HepG2 (cell line): ENCODE measurements around the gene RFFL. TPM values are rescaled to one million over a fixed set of nuclear protein-coding genes. Genes with fewer than 3 reads are reported as not detected.

Experiments used
- ATAC-seq: fragments of 200-7000 bp; cut with Tn5 transposase; 3 replicates; pipeline ENCODE4 v1.9.1; 2020; ENCODE audit warnings: mild to moderate bottlenecking, moderate library complexity
- BruUV-seq: library from RNA; stranded (reverse); fragments of 400-500 nt; replicated peaks from 2 replicates; lab custom pipeline; 2021; lab: Mats Ljungman, UMichigan
- CTCF ChIA-PET: fragments of 300-600 bp; formaldehyde crosslinking; extraction: SDS; loops from one replicate; lab custom pipeline; 2021; ENCODE audit warnings: low total read pairs, inconsistent platforms, low intra/inter-chr PET ratio; lab: Yijun Ruan, JAX
- POLR2A ChIA-PET: fragments of 350-600 bp; sonication (Branson Sonifier 250); formaldehyde crosslinking; loops from one replicate; lab custom pipeline; 2020; ENCODE audit warnings: antibody characterized with exemption, inconsistent platforms; lab: Yijun Ruan, JAX
- DNase-seq: peaks from one replicate; pipeline ENCODE4 v3.0.0-alpha.2; 2015; ENCODE audit warnings: low spot score
- FAIRE-seq: peaks from 3 replicates; lab custom pipeline; 2011; peaks lifted over from hg19 to GRCh38; lab: Jason Lieb, UNC
- H2AFZ ChIP-seq: one replicate; pipeline ENCODE4 v1.6.1; 2011; ENCODE audit warnings: low read length, inconsistent platforms
- H3K27ac ChIP-seq: fragments of 300-600 bp; 3 replicates; pipeline ENCODE4 v1.8.0; 2011; ENCODE audit warnings: mixed run types, mild to moderate bottlenecking, mixed read lengths, low read length, inconsistent platforms; ENCODE audit not compliant: insufficient read depth; ENCODE audit errors: extremely low read length
- H3K27me3 ChIP-seq, 2 experiments: fragments of 200-600 bp in 1 of 2; 2 replicates in 1 of 2; 3 replicates in 1 of 2; pipeline versions ENCODE4 v1.6.0 to v1.8.0; 2011; ENCODE audit warnings: low read length in 2 of 2, mild to moderate bottlenecking in 2 of 2, moderate library complexity in 2 of 2, inconsistent platforms in 1 of 2; ENCODE audit not compliant: insufficient read depth in 2 of 2, control insufficient read depth in 1 of 2
- H3K36me3 ChIP-seq, 2 experiments: fragments of 200-600 bp in 1 of 2; replicated peaks in 1 of 2; 2 replicates in 1 of 2; 3 replicates in 1 of 2; pipeline versions ENCODE4 v1.5.1 to v1.8.0; 2011; ENCODE audit warnings: low read length in 2 of 2, inconsistent platforms in 1 of 2; ENCODE audit not compliant: insufficient read depth in 2 of 2, control insufficient read depth in 1 of 2
- H3K4me1 ChIP-seq: 2 replicates; pipeline ENCODE4 v1.5.1; 2012; ENCODE audit warnings: low read length, inconsistent platforms; ENCODE audit not compliant: insufficient read depth
- H3K4me2 ChIP-seq: 2 replicates; pipeline ENCODE4 v1.6.0; 2011; ENCODE audit warnings: low read depth, low read length, inconsistent platforms
- H3K4me3 ChIP-seq, 3 experiments: fragments of 200-600 bp in 1 of 3; sonication (generic), shearing (Covaris generic) in 1 of 3; replicated peaks in 1 of 3; 2 replicates each; pipeline ENCODE4 v1.5.1; 2011 to 2016; ENCODE audit warnings: low read length in 3 of 3, inconsistent platforms in 2 of 3, low read depth in 2 of 3, mild to moderate bottlenecking in 2 of 3, control low read depth in 1 of 3, mixed read lengths in 1 of 3; ENCODE audit not compliant: insufficient read depth in 1 of 3
- H3K79me2 ChIP-seq: one replicate; pipeline ENCODE4 v1.6.1; 2011; ENCODE audit warnings: low read length, inconsistent platforms; ENCODE audit not compliant: insufficient read depth
- H3K9ac ChIP-seq: 2 replicates; pipeline ENCODE4 v1.6.0; 2011; ENCODE audit warnings: mild to moderate bottlenecking, low read depth, low read length, inconsistent platforms; ENCODE audit not compliant: insufficient read depth
- H3K9me3 ChIP-seq: 2 replicates; pipeline ENCODE4 v1.5.1; 2012; ENCODE audit warnings: mild to moderate bottlenecking, low read length
- H4K20me1 ChIP-seq: 2 replicates; pipeline ENCODE4 v1.6.0; 2011; ENCODE audit warnings: inconsistent platforms, mild to moderate bottlenecking, low read length, moderate library complexity; ENCODE audit not compliant: insufficient read depth
- KAT2B ChIP-seq: fragments of 150-350 bp; IDR thresholded peaks from 2 replicates; pipeline ENCODE4 v1.6.1; 2014; ENCODE audit warnings: low read depth, low read length, borderline replicate concordance
- MEIS1 ChIP-seq: sonication (generic); formaldehyde crosslinking; IDR thresholded peaks from 2 replicates; pipeline ENCODE4 v1.9.0; 2021; ENCODE audit warnings: mild to moderate bottlenecking, missing genetic modification reagents, moderate library complexity, borderline replicate concordance
- NFRKB ChIP-seq: fragments of 450-650 bp; IDR thresholded peaks from 2 replicates; pipeline ENCODE4 v1.6.1; 2017
- ZKSCAN1 ChIP-seq: fragments of 150-350 bp; IDR thresholded peaks from 2 replicates; pipeline ENCODE4 v1.6.1; 2014; ENCODE audit warnings: low read length
- ZNF329 ChIP-seq: sonication (generic); formaldehyde crosslinking; IDR thresholded peaks from 2 replicates; pipeline ENCODE4 v1.9.0; 2021; ENCODE audit warnings: low read depth, mild to moderate bottlenecking, missing genetic modification reagents
- ZNF768 ChIP-seq: sonication (generic); formaldehyde crosslinking; IDR thresholded peaks from 2 replicates; pipeline ENCODE4 v1.4.0; 2020; ENCODE audit warnings: missing genetic modification reagents
- WGBS: methylation state at CpG from one replicate; pipeline ENCODE4 v1.1.6; 2017; ENCODE audit warnings: low lambda C conversion rate; 5-methylcytosine and 5-hydroxymethylcytosine counted together
- in situ Hi-C: cut with HindIII; loops from 2 replicates; pipeline ENCODE4 v1.10.0; 2017; ENCODE audit warnings: low pct_unique_long_range_greater_than_20kb; ENCODE audit not compliant: extremely low pct_ligation_motif_present
- intact Hi-C: fragments of 100-400 bp; cut with micrococcal nuclease; formaldehyde crosslinking; loops from one replicate; pipeline ENCODE4 v1.10.0; 2022; ENCODE audit not compliant: unreplicated experiment
- polyA plus RNA-seq, 8 experiments: library from polyadenylated mRNA; depleted of rRNA in 3 of 8; stranded (reverse) in 7 of 8; unstranded in 1 of 8; fragments of >200 nt; fragmentation: Illumina TruSeq in 4 of 8; extraction: Trizol in 4 of 8; gene quantifications; 2 replicates each; pipeline versions ENCODE4 v1.2.1 to v1.2.3, GENCODE V29; 2011 to 2016; ENCODE audit warnings: low read depth in 4 of 8, missing spikeins in 1 of 8, mixed read lengths in 1 of 8; ENCODE audit not compliant: insufficient read depth in 1 of 8
- total RNA-seq, 5 experiments: library from RNA; depleted of rRNA; stranded (reverse); fragments of >200 nt; fragmentation: Illumina TruSeq; extraction: Trizol; gene quantifications; 2 replicates each; pipeline ENCODE4 v1.2.3, GENCODE V29; 2016; ENCODE audit warnings: low read depth in 1 of 5

RFFL gene
- total and polyA plus RNA-seq, 2 of the 13 experiments (the other 11 are each of a cell fraction or from before 2014, with no cell fraction given): 24.3 to 48.6 TPM

GRCh38 chr17:35062308-35062707 lies 1.2 kb downstream of the RFFL start:
- H3K4me3 ChIP-seq: peak overlapping the region in 2 of 3 experiments; percentile 35 to 50; a peak in 3 of 6 replicates
- H3K36me3 ChIP-seq: peaks cover 0 to 1% of the 10 kb centered on the region in 2 experiments; a peak in 1 of 5 replicates
- no TSS peak for BruUV-seq
- no peaks in the 10 kb centered on the region for H3K27me3 ChIP-seq
- ChIA-PET POLR2A (interaction anchor here (2.1 to 4.6 kb wide), 5 partner anchors 10 to 81 kb away, joined by 7 to 57 read pairs (median 20); partner anchors contain the start of gene LIG3), CTCF (no interaction called here)
- peaks cover 89% of the 10 kb centered on the region for H3K4me1 ChIP-seq
- H4K20me1 ChIP-seq: no peaks in the 10 kb centered on the region
- WGBS: 93% methylated on average over 3 of the region's 3 CpGs
- in situ Hi-C loops: no loop called here
- no peak for DNase-seq
- H3K4me2 ChIP-seq: peak overlapping the region; percentile 75
- no peaks in the 10 kb centered on the region for H3K9me3 ChIP-seq
- no peak overlapping the region for H2AFZ ChIP-seq
- intact Hi-C loops: no loop called here
- peak overlapping the region; percentile 70 for H3K9ac ChIP-seq
- H3K27ac ChIP-seq: peak overlapping the region; percentile 95
- peak; percentile 59 for TF ChIP-seq ZKSCAN1
- TF ChIP-seq MEIS1 (CRISPR knock-in tag): 0 out of 2 replicates have a peak, but pooled peaks have one; percentile 6
- no peak for TF ChIP-seq ZNF768
- TF ChIP-seq KAT2B: no peak
- peaks cover 68% of the 10 kb centered on the region for H3K79me2 ChIP-seq
- no peak for ATAC-seq
- no peak for FAIRE-seq

- peaks cover 83% of the 10 kb centered on the region for H3K79me2 ChIP-seq
- H3K4me3 ChIP-seq: no peak overlapping the region
- no peak overlapping the region for H2AFZ ChIP-seq
- no TSS peak for BruUV-seq
- DNase-seq (no peak), ATAC-seq (no peak), FAIRE-seq (no peak)
- ChIA-PET CTCF (no interaction called here), POLR2A (no interaction called here)
- no peaks in the 10 kb centered on the region; a peak in 1 of 5 replicates for H3K36me3 ChIP-seq
- no peaks in the 10 kb centered on the region for H3K27me3 ChIP-seq
- no peak overlapping the region for H3K27ac ChIP-seq
- intact Hi-C loops (no loop called here), in situ Hi-C loops (no loop called here)
- WGBS: 100% methylated on average over 1 of the region's 1 CpG
- no peak overlapping the region for H3K4me2 ChIP-seq
- no peaks in the 10 kb centered on the region for H3K9me3 ChIP-seq
- H3K4me1 ChIP-seq: peaks cover 80% of the 10 kb centered on the region
- no peak for TF ChIP-seq NFRKB
- TF ChIP-seq ZKSCAN1: peak; percentile 60; the same call in 1 of the 2 replicates
- TF ChIP-seq ZNF329 (CRISPR knock-in tag): no peak
- H4K20me1 ChIP-seq: no peaks in the 10 kb centered on the region
- H3K9ac ChIP-seq: no peak overlapping the region
Measured at GRCh38 chr17:35057332-35057915, 6.1 kb downstream of the RFFL start.
